ENCODE measurements around the gene CYBA. TPM values are rescaled to one million over a fixed set of nuclear protein-coding genes. Genes with fewer than 3 reads are reported as not detected.

Gene CYBA
- total RNA-seq = 77.4 TPM

DNA sequence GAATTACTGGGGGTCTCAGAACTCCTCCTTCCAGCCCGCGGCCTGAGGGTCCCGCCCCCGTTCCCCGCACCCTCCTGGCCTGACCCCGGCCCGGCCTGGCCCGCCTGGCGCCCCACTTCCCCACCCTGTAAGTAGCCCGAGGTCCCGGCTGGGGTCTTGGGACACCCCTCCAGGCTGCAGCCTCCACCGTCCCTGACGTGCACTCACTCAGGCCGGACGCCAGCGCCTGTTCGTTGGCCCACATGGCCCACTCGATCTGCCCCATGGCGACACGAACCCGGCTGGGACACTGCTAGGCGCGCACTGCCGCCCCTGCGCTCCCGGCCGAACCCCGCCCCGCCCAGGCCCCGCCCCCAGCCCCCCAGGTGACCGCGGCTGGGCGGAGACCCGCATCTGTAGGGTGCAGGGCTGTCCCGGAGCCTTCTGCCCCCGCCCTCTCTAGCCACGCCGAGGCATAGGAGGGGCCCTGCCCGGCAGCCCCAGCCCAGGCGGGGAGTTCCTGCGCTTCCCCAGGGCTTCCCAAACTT lies at the start of gene CYBA:
CYBA (minus strand) TSS at position 305 of the 527 bp plus-strand sequence; CDS start at position 265, 40 bp downstream.
- no peak for DNase-seq

DNA sequence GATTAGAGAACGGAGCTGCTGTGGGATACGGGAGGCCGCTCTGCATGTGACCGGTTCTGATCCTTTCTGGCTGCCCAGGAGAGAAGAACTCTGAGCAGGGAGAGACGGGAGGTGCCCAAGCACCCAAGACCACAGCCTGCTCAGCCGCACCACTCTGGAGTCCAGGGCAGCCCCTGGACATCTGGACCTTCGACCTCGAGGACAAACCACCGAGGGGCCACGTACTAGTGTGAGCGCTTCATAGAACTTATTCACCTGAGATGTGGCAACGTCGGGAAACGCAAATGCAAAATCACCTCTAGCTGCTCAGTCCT lies 49.4 kb upstream of the CYBA start:
- no peak for DNase-seq

DNA sequence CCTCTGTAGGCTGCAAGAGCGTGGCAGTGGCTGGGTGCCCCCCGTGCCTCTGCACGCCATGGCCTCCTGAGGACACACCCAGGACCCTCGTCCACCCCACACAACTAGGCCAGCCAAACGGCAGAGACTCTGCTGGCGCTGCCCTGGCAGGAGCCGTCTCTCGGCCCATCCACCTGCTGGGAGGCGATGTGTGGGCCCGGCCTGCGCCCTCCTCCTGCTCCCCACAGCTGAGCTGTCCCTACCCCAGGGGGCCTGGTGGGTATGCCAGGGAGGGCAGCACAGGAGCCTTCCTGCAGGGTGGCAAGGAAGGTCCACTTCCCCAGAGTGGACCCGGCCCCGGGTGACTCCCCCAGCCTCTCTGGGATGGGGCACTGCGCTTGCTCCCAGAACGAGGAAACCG lies 48.3 kb upstream of the CYBA start:
- no peak for DNase-seq

DNA sequence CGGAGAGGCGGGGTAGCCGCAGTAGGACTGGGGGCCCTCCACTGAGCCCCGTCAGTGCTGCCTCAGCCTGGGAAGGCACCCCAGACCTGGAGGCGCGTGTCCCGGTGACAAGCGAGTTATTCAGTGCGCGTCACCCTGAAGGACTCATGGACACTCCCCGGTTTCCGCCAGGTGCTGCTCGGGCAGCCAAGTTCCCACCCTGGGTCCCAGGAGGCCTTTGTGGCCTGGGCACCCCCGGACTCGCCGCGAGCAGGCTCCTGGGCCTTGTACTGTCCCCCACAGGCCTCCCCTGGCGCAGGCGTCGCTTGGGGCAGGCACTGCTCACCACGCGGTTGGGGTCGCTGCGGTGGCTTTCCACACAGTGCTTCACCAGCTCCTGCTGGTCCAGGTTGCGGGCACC lies 47.8 kb upstream of the CYBA start:
- no peak for DNase-seq

DNA sequence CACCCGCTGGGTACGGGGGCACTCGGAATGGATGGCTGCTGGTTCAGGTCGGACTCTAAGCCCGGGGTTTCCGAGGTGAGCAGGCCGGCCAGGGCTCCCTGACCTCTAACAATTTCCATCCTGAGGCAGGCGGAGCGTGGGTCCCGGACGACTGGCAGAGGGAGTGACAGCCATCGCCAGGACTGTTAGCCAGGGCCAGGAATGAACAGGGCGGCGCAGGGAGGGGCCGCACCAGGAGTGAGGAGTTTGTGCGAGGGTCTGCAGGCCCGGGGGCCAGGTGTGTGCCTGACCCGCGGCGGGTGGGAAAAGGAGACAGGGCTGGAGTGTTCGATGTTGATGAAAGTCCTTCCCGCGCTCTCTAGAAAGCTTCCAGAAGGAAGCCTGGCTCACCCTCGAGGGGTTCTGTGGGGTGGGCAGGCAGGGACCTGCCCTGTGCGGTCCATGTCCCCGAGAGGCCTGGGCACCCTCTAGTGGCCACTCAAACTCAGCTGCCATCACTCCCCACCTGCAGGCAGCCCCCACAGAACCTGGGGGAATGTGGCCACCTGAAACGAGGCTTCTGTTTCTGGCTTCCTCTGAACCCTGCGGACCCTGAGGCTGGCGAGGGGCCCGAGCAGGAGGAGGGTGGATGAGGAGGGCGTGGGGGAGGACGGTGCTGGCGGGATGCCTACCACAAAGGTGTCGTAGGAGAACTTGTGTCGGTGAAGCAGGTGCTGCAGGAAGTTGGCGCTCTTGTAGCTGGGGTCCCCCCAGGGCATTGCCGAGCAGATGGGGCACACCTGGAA lies 47.2 kb upstream of the CYBA start:
- DNase-seq = no peak

DNA sequence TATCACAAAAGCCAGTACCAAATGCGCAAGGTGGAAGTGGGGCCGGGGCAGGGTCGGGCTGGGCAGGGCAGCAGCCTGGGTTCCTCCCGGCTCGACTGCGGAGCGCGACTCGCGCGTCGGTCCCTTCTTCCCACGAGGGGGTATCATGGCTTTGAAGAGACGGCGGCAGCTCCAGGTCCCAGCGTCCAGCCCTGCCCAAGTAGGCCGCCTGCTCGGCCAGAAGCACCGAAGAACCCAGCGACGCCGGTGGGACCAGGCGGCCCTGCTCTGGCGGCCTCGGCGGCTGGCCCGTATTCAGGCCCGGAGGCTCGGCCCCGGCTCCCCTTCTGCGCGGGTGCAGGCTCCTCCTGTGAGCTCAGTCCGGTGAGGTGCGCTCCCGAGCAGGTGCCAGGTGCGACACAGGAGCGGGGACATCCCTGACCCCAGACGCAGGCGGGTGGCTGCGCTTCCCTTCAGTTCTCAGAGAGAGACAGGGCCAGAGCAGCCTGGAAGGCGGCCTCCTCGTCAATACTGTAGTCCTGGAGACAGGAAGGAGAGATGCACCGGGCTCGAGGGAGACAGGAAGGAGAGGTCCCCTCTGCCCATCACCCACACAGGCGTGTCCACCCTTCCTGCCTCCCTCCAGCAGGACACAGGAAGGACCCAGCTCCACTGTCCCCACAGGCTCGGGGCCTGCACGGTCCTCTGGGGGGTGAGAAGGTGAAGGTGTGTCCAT lies 46.4 kb upstream of the CYBA start:
- DNase-seq = no peak

DNA sequence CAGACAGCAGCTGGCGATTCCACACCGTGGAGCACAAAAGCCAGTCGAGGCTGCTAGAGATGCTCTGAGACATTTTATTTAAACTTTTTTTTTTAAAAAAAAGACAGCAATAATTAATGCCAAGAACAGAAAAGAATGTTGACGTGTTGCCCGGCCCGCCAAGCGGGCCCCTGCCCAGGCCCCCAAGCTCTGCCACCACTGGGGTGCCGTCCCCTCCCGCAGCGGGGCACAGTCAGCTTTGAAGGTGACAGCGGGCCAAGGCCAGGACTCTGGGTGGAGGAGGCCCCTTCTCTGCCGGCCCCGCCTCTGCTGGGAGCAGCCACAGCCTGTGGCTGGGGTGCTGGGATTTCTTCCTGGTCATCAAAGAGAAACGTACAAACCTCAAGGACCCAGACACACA lies 45.6 kb upstream of the CYBA start:
- DNase-seq = no peak

DNA sequence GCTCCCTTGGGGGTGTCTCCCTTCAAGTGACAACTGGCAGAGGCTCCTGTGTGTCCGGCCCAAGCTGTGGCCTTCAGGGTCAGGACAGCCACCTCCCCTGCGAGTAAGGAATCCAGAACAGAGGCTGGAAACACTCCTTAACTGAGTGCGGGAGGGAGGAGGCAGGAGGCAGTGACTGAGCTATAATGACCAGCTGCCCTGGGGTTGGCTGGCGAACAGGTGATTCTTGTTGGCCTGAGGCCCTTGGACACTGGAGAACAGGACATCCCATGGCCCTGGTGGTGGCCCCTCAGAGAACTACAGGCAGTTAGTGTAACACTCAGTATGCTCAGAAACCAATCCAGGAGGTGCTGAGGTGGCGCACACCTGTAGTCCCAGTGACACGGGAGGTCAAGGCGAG lies 44.9 kb upstream of the CYBA start:
- DNase-seq = no peak

DNA sequence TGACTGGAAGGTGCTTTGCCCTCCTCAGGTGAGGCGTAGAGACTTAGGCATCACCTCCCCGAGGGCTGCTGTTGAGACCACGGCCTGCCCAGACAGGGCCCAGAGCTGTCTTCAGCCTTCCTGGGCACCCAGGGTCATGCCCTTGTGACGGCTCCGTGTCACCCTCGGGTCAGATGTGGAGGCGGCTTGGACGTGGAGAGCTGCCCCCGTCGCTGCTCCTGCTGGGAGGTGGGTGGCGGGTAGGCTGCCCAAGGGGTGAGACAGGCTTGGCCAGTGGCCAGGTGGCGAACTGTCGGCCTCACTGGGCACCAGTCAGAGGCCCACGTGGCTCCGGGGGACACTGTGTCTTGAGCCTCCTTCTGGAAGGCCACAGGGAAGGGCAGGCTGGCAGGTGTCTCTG lies 44.4 kb upstream of the CYBA start:
- DNase-seq = no peak

DNA sequence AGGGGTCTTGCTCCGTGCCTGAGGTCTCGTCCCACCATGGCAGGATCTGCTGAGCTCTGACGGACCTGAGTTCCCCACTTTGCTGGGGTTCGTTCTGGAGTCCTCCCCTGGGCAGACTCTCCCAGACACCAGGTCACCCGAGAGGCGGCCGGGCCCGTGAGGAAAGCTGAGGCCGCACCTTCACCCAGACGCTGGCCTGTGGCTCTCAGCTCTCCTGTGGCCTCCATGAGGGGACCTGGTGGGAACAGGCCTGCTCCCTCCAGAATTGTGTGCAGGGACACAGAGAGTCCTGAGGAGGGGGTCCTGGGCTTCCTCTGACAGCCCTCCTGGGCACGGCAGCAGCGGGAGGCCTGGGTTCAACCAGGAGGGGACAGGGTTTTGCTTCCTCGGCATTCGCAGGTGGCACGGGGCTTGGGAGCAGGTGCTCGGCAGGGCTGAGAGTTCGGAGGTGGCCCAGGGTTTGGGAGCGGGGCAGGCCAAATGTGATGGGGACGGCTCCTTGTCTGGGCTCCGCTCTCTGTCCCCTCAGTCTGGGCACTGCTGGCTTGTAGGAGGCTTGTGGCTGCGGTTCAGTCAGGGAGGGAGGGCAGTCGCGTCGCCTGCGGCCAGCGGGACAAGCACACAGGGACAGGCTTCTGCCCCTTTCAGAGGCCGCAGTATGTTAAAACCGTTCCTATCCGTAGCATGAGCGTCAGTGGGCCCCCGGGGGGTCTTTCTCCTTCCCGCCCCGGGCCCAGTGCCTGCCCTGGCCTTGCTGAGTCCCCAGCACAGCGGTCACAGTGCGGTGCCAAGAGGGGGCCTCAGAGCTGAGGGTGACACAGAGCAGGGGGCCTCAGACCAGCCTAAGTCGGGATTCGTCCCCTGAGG lies 43.6 kb upstream of the CYBA start:
- DNase-seq = no peak

DNA sequence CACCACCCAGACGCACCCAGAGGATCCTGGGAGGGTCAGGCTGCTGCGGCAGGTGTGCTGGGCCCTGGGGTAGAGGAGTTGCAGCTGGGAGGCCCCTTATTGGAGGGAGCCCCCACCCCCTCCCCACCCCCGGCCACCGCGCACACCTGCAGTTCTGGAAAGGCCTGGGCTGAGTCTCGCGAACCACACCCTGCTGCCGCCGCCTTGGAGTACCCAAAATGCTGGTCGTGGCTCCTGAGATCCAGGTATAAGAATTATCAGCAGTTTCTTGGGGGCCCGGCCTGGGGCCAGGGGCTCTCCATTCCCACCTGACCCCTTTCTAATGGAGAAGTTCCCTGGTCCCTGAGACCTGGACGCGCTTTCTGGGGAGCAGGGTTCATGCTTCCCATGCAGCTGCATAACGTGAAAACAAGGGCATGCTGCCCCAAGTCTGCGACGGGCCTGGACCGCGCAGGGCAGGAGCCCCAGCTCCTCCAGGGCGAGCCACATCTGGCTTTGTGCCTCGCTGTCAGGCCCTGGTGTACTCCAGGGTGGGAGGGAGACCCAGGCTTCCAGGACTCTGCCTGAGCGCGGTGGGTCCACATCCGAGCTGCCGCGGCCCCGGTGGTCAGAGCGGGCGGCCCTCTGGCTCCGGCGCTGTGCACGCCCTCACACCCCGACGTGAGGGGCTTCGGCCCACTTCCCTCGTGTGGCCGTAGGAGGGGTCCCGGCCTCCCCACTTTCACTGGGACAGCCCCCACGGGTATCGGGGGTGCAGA lies 42.7 kb upstream of the CYBA start:
- DNase-seq = no peak

DNA sequence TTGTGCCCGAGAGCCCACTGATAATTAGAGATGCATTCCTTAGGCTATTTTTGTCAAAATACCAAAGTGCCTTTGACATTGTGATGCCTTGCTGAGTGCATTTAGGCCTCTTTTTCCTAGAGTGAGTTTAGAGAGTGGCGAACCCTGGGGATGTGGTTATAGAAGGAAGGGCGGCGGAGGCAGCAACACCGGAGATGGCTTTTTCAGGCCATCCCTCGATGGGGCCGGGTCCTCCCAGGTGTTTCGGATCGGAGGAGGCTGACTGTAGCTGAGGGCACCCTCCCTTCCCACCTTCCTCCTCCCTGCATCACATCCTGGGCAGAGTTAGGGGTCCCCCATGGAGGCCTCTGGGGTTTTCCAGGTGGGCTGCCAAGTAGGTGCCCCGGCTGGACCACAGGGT lies 42.0 kb upstream of the CYBA start:
- no peak for DNase-seq

DNA sequence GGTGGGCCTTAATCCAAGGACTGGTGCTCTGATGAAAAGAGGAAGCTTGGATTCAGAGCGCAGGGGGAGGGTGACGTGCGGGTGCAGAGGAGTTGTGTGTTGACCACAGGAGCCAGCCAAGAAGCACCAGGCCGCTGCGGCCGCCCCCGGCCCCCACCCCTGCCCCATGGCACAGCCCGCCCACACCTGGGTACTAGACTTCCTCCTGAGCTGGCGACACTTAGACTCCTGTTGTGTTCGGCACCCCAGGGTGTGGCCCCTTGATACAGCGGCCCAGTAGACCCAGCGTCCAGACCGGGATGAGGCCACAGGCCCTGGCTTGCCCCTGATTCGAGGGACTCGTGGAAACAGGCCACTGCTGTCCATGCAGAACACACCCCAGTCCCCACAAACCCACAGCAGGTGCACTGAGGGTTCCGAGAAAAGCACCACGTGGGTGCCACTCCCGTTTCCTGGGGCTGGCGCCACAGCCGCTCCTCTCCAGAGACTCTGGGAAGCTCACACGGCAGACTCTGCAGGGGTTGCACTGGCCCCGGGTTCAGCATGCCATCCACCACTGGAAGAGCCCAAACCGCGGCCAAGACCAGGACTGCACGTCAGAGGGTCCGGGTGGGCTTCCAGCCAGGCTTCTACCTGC lies 41.2 kb upstream of the CYBA start:
- DNase-seq = no peak

DNA sequence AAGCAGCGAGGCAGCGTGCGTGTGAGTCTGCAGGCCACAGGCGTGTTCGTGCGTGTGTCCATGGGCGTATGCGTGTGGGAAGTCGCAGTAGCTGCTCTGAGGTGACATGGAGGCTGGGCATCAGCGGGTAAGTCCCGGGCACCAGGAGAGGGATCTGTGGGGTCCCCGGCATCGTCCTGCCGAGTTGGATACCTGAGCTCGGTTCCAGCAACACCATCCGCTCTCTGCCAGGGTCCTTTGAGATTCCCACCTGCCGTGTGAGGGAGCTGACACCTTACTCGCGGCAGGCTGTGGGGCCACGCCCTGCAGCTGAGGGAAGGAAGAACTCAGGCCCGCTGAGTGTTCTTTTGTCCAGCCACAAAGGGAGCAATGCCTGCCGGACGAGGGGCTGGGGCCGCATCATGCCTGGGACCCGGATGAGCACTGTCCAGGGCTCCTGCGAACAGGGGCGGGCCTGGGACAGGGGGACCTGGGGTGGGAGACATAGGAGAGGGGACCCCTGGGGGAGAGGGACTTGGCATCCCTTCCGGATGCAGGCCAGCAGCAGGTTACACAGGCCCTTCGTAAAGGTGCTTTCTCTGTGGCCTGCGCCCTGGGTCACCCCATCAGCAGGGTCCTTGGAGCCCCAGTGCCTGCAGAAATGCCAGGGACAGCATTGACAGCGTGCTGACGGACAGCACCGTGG lies 40.4 kb upstream of the CYBA start:
- no peak for DNase-seq

DNA sequence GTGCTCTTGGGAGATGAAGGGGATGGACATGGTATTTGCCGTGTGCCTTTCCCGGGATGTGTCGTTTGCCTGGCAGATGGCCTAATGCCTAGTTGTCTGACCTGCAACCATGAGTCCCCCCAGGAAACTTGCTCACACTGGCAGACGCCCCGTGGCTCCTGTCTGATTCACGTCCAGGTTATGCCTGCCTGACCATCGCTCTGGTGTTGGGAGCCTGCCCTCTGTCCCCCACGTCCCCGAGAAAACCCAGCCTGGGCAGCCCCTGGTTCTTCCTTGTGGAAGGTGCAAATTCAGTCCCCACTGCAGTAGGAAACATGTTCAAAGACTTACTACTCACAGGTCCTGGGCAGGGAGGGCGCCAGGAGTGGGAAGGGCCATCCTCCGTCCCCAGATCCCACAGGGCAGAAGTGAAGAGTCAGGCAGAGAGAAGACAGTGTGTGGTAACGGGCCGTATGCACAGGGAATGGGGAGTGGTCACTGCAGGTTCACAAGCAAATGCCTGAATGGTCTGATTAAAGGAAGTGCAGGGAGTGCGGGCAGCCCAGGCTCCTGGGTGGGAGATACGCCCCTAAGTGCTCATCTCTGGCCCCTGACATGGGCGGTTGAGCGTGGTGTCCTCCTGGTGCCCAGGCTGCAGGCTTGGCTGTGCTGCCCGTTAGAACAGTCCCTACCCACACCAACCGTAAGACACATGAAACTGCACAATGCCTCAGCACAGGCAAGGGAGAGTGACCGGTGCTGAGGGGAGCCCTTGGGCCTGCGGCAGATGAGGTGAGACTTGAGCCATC lies 39.7 kb upstream of the CYBA start:
- DNase-seq = no peak

DNA sequence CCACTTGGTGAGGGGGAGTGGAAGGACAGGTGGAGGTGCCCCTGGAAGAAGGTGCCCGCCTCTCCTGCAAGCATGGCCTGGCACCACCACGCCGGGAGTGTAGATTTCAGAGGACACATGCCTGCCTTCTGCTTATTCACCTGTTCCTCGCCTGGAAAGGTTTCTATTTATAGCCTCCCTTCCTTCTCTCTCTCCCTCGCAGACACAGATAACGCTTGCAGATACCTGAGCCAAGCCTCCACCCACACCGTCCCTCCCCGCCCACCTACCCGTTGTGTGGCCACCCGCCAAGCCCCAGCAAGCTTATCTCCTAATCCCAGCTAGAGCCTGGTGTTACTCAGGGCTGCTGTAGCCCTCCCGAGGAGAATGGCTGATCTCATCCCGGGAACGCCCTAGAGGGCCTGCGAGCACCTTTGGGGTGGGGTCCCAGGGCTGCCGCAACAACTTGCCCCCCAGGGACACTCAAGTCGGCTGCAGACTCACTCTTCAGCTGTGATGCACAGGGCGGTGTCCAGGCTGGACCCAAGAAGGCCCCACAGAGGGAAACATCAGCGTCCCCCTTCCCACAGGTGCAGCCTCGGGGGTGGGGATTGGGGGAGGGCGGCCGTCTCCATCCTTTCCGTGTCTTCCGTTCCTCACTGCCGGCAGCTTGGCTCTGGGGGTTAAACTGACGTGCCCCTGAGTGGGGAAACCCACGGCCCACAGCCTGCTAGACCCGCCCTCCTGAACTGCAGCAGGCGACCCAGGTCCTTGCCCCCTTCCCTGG lies 37.3 kb upstream of the CYBA start:
- no peak for DNase-seq

DNA sequence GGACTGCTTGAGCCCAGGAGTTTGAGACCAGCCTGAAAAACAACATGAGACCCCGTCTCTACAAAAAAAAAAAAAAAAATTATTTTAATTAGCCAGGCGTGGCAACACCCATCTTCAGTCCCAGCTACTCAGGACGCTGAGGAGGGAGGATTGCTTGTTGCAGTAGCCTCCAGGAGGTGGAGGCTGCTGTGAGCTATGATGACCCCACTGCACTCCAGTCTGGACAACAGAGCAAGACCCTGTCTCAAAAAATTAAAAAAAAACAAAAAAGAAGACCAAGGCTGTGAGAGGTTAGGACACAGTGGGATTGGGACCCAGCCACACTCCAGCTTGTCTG lies 36.8 kb upstream of the CYBA start:
- DNase-seq = no peak

DNA sequence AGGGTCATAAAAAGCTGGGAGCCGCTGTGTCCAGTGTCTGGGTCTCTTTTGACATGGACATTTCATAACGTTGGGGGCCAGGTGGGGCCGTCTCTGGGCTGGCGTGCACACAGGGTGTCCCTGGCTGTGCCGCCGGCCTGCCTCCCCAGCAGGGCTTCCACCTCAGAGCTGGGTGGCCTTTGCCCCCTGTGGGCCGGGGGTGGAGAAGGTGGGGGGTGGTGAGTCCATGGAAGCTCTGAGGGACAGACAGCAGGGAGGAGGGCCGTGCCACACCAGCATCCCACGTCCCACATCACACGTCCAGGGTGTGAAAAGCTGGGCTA lies 36.4 kb upstream of the CYBA start:
- no peak for DNase-seq

DNA sequence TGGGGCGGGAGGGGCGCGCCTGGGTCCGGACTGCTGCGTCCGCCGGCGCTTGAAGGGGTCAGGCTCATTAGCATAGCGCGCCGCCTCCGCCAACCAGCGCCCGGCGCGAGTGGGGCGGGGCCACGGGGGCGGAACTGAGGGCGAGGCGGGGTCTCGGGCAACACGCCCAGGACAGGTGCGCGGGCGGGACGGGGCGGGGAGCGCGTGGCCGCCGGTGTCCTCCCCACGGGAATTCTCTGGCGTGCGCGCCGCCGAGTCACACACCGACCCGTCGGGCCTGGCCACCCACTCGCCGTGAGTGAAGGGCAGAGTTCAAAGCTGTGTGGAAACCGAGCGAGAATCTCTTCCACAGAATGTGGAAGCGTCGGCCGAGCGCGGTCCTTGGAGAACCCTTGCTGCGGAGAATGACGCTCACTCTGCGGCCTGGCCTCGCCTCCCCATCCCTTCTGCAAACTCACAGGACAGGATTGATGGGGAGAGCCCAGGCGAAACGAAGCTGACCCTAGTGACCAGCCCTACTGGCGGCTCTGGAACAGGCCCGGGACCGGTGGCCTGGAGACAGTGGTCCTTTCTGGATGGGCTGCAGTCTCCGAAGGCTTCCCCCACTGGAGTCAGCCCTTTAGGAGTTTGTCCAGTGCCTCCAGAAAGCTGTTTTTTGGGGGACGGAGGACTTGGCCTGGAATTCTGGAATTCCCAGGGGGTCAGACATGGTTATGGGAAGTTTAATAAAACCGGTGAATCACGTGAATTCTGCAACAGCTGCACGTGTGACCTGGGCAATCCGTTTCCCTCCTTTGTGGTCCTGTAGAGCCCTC lies 35.8 kb upstream of the CYBA start, which contains the start of gene SNAI3:
SNAI3 (minus strand) TSS at position 69 of the 815 bp plus-strand sequence. CDS start 101 bp downstream, outside the sequence.
- DNase-seq = no peak

All from skin of body (tissue), 2 donors.